Keratinocyte (primary cell): Measurements from ENCODE around the gene IGFL2. TPM values are rescaled to one million over a fixed set of nuclear protein-coding genes. Genes with fewer than 3 reads are reported as not detected.

Experiments
- DNase-seq: peaks from one replicate; pipeline ENCODE4 v3.0.0-alpha.2; 2011; ENCODE audit warnings: low read depth, missing footprints, low spot score
- FAIRE-seq: peaks from 2 replicates; lab custom pipeline; 2011; peaks lifted over from hg19 to GRCh38; lab: Jason Lieb, UNC
- H2AFZ ChIP-seq: 2 replicates; pipeline ENCODE4 v1.6.0; 2012; ENCODE audit warnings: low read length, control low read depth, inconsistent platforms; ENCODE audit not compliant: control insufficient read depth
- H3K27ac ChIP-seq: 2 replicates; pipeline ENCODE4 v1.5.1; 2011; ENCODE audit warnings: low read length; ENCODE audit not compliant: control insufficient read depth, insufficient read depth
- H3K27me3 ChIP-seq: 3 replicates; pipeline ENCODE4 v1.6.0; 2011; ENCODE audit warnings: low read length; ENCODE audit not compliant: control insufficient read depth, insufficient read depth; ENCODE audit errors: extremely low read depth
- H3K36me3 ChIP-seq, 2 experiments: 2 replicates in 1 of 2; 3 replicates in 1 of 2; pipeline ENCODE4 v1.5.1; 2011; ENCODE audit warnings: low read length in 2 of 2, mild to moderate bottlenecking in 1 of 2; ENCODE audit not compliant: control insufficient read depth in 2 of 2, insufficient read depth in 2 of 2; ENCODE audit errors: extremely low read depth in 1 of 2
- H3K4me1 ChIP-seq: 3 replicates; pipeline ENCODE4 v1.5.1; 2011; ENCODE audit warnings: low read length; ENCODE audit not compliant: control insufficient read depth, insufficient read depth; ENCODE audit errors: extremely low read depth
- H3K4me2 ChIP-seq: 3 replicates; pipeline ENCODE4 v1.6.0; 2011; ENCODE audit warnings: low read depth, low read length; ENCODE audit not compliant: control insufficient read depth, insufficient read depth; ENCODE audit errors: extremely low read depth
- H3K4me3 ChIP-seq, 3 experiments: fragments of 200-600 bp in 1 of 3; sonication (generic) in 1 of 3; 2 replicates in 2 of 3; 3 replicates in 1 of 3; pipeline ENCODE4 v1.5.1; 2011 to 2016; ENCODE audit warnings: low read length in 3 of 3, mild to moderate bottlenecking in 3 of 3, control low read depth in 2 of 3, inconsistent platforms in 1 of 3, low read depth in 1 of 3, mixed read lengths in 1 of 3, mixed run types in 1 of 3, moderate library complexity in 1 of 3; ENCODE audit not compliant: control insufficient read depth in 2 of 3, insufficient read depth in 2 of 3; ENCODE audit errors: extremely low read depth in 1 of 3
- H3K79me2 ChIP-seq: 2 replicates; pipeline ENCODE4 v1.6.0; 2012; ENCODE audit warnings: low read length; ENCODE audit not compliant: control insufficient read depth, insufficient read depth
- H3K9ac ChIP-seq: 3 replicates; pipeline ENCODE4 v1.6.0; 2011; ENCODE audit warnings: low read length; ENCODE audit not compliant: control insufficient read depth, insufficient read depth; ENCODE audit errors: extremely low read depth
- H3K9me1 ChIP-seq: 3 replicates; pipeline ENCODE4 v1.6.0; 2011; ENCODE audit warnings: low read length; ENCODE audit not compliant: control insufficient read depth, insufficient read depth; ENCODE audit errors: extremely low read depth
- H3K9me3 ChIP-seq: 2 replicates; pipeline ENCODE4 v1.5.1; 2012; ENCODE audit warnings: low read depth, low read length; ENCODE audit not compliant: control insufficient read depth
- H4K20me1 ChIP-seq: 3 replicates; pipeline ENCODE4 v1.6.0; 2011; ENCODE audit warnings: low read length; ENCODE audit not compliant: control insufficient read depth, insufficient read depth; ENCODE audit errors: extremely low read depth
- CTCF ChIP-seq, 3 experiments: IDR thresholded peaks in 1 of 3; conservative IDR thresholded peaks in 1 of 3; optimal IDR thresholded peaks in 1 of 3; 2 replicates in 2 of 3; 3 replicates in 1 of 3; pipeline versions ENCODE3 to v1.5.1; 2011; ENCODE audit warnings: low read length in 3 of 3, mild to moderate bottlenecking in 3 of 3, moderate library complexity in 2 of 3, control low read depth in 1 of 3, inconsistent platforms in 1 of 3; ENCODE audit not compliant: insufficient read depth in 2 of 3; ENCODE audit errors: extremely low read depth in 1 of 3
- EZH2 ChIP-seq: IDR thresholded peaks from one replicate; pipeline ENCODE4 v1.6.1; 2012; ENCODE audit warnings: inconsistent platforms, mild to moderate bottlenecking, low read length, moderate library complexity
- dilution Hi-C: fragments of 300-500 bp; cut with MboI; formaldehyde crosslinking; loops from one replicate; pipeline ENCODE4 v1.7.0; 2020; ENCODE audit warnings: low sequenced_read_pairs; ENCODE audit not compliant: extremely low pct_ligation_motif_present
- polyA plus RNA-seq, 5 experiments: library from polyadenylated mRNA; depleted of rRNA in 3 of 5; stranded (reverse) in 3 of 5; stranded (forward) in 1 of 5; unstranded in 1 of 5; fragments of >200 nt; gene quantifications; 1 replicate in 1 of 5; 2 replicates in 3 of 5; 3 replicates in 1 of 5; pipeline versions ENCODE4 v1.2.1 to v1.2.3, GENCODE V29; 2011 to 2012; ENCODE audit warnings: missing spikeins in 2 of 5, low read depth in 1 of 5, low replicate concordance in 1 of 5

Gene IGFL2
- polyA plus RNA-seq, 1 donor (not counting 4 experiments of a cell fraction or from before 2014, with no cell fraction given), result 7.1 TPM

DNA sequence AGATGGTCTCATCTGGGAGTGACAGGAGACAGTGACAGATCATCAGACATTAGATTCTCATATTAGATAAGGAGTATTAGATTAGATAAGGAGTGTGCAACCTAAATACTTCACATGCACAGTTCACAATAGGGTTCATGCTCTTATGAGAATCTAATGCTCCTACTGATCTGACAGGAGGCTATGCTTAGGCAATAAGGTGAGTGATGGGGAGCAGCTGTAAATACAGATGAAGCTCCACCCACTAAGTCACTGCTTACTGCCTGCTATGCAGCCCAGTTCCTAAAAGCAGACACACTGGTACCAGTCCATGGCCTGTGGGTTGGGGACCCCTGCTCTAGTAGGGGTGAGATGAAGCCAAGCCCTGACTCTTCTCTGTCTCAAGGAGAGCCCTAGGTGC lies 13.5 kb upstream of the IGFL2 start:
- Histone ChIP-seq H3K9me3 (no peaks in the 10 kb centered on the region), H3K27ac (no peak overlapping the region), H3K36me3 (no peaks in the 10 kb centered on the region), H3K79me2 (no peaks in the 10 kb centered on the region), H3K9me1 (no peaks in the 10 kb centered on the region), H3K4me2 (no peak overlapping the region), H3K4me1 (peaks cover 20% of the 10 kb centered on the region), H4K20me1 (no peaks in the 10 kb centered on the region), H3K4me3 (no peak overlapping the region), H2AFZ (no peak overlapping the region), H3K9ac (no peak overlapping the region), H3K27me3 (no peaks in the 10 kb centered on the region)
- FAIRE-seq, result no peak
- dilution Hi-C loops, result no loop called here
- no peak for DNase-seq
- TF ChIP-seq CTCF (optimal IDR thresholded peaks at IDR 0.05 in 1 of 3, IDR thresholded peaks at IDR 0.05 in 1 of 3, conservative IDR thresholded peaks at IDR 0.05 in 1 of 3; ENCODE audit: extremely low read depth in 1 of 3, insufficient read depth in 2 of 3, low read length in 3 of 3) (no peak), EZH2 (no peak)

- DNase-seq, result no peak
- Histone ChIP-seq H3K9me3 (no peaks in the 10 kb centered on the region), H3K27ac (no peak overlapping the region), H3K4me2 (no peak overlapping the region), H3K9ac (no peak overlapping the region), H3K9me1 (no peaks in the 10 kb centered on the region), H3K36me3 (no peaks in the 10 kb centered on the region), H3K79me2 (no peaks in the 10 kb centered on the region), H3K4me3 (no peak overlapping the region), H4K20me1 (no peaks in the 10 kb centered on the region), H2AFZ (no peak overlapping the region), H3K4me1 (peaks cover 12% of the 10 kb centered on the region), H3K27me3 (no peaks in the 10 kb centered on the region)
- dilution Hi-C loops, result no loop called here
- TF ChIP-seq CTCF (optimal IDR thresholded peaks at IDR 0.05 in 1 of 3, IDR thresholded peaks at IDR 0.05 in 1 of 3, conservative IDR thresholded peaks at IDR 0.05 in 1 of 3; ENCODE audit: extremely low read depth in 1 of 3, insufficient read depth in 2 of 3, low read length in 3 of 3), result no peak
- FAIRE-seq, result no peak
Observed at GRCh38 chr19:46137915-46138473, 10.0 kb upstream of the IGFL2 start.
